ENCODE results near the gene MTCH2.
"Not testable (repeated sequence)": the region's sequence is repeated elsewhere in the genome, so short reads cannot be mapped to it uniquely, and the experiment has no call there.

MTCH2 gene

DNA sequence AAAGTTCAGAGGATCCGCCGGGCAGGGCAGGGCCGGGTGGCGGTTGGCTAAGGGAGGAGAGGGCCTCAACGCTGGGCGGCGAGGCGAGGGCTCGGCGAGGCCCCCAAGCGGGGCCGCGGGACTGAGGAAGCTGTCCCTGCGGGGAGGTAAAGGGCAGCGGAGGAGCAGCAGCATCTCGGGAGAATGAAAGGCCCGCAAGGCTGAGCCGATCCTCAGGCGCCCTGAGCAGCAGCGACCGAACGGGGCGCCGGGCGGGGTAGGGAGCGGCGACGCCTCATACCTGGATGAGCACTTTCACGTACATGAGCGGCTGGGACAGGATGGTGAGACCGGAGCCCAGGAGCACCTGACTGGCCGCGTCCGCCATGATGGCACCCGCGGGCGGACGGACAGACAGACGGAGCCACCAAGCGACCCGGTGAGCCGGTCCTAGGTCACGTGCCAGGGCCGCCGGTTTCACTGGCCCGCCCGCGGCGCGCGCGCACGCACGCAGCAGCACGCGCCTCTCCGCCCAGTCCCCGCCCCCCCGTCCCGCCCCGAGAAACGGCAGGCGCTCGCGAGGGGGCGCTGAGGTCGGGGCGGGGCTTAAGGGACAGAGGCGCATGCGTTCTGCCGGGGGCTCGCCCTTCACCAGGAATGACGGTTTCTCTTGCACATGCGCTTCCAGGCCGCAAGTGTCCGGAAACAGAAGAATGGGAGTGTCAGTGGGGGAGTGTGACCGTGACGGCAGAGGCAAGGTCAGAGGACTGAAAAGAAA lies at the start of gene MTCH2:
Gene MTCH2 (minus strand): TSS at position 461 of the 757 bp plus-strand sequence. CDS start 94 bp downstream, at position 367.
- peak; percentile 23 for TF ChIP-seq CTCF (IDR thresholded peaks at IDR 0.05; ENCODE audit: insufficient read depth, low read depth, low read length, missing control alignments)
- DNase-seq (ENCODE audit: low read depth) = peak; percentile 99
- peak within 1 kb of the TSS; percentile 92 for H3K4me3 ChIP-seq (ENCODE audit: low read depth, low read length)

DNA sequence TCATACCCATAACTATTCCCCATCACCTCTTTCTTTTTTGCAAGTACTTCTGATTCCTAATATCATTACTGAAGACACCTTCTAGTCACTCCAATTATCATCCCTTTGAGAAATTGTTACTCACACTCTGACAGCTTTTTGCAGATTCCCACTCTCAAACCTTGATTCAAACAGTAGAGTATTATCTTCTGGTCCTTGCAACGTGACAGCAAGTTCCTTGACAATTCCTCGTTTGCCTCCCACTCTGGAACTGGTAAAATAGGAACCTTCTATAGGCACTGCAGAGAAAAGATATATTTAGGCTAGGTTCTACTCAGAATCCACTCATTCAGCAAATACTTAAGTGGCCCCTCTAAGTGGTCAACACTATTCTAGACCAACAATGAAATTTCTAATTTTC lies 49.6 kb upstream of the MTCH2 start:
- no peak overlapping the region for H3K4me3 ChIP-seq (ENCODE audit: low read depth, low read length)
- DNase-seq (ENCODE audit: low read depth) = no peak
- no peak for TF ChIP-seq CTCF (IDR thresholded peaks at IDR 0.05; ENCODE audit: insufficient read depth, low read depth, low read length, missing control alignments)

GRCh38 chr11:47689480-47689879 lies 47.1 kb upstream of the MTCH2 start:
- DNase-seq (ENCODE audit: low read depth) = no peak
- H3K4me3 ChIP-seq (ENCODE audit: low read depth, low read length) = no peak overlapping the region
- TF ChIP-seq CTCF (IDR thresholded peaks at IDR 0.05; ENCODE audit: insufficient read depth, low read depth, low read length, missing control alignments) = no peak

- TF ChIP-seq CTCF (IDR thresholded peaks at IDR 0.05; ENCODE audit: insufficient read depth, low read depth, low read length, missing control alignments) = no peak
- no peak overlapping the region for H3K4me3 ChIP-seq (ENCODE audit: low read depth, low read length)
- no peak for DNase-seq (ENCODE audit: low read depth)
Measured at GRCh38 chr11:47688991-47689390, 46.6 kb upstream of the MTCH2 start.

DNA sequence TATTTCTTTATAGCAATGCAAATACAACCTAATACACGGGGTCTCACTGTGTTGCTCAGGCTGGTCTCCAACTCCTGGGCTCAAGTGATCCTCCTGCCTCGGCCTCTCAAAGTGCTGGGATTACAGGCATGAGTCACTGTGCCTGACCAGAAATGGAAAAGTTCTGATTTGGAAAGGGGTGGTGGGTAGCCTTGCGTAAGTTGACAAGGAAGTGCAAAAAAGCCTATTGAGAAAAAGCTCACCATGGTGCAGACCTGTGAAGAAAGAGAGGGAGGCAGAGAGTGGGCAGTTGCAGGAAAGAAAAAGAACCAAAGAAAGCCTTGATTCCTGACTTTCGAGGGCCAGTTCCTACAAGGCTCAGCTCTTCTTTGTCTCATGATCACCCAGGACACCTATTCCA lies 45.8 kb upstream of the MTCH2 start:
- no peak overlapping the region for H3K4me3 ChIP-seq (ENCODE audit: low read depth, low read length)
- no peak for TF ChIP-seq CTCF (IDR thresholded peaks at IDR 0.05; ENCODE audit: insufficient read depth, low read depth, low read length, missing control alignments)
- no peak for DNase-seq (ENCODE audit: low read depth)

- H3K4me3 ChIP-seq (ENCODE audit: low read depth, low read length); DNase-seq (ENCODE audit: low read depth): not testable (repeated sequence)
Measured at GRCh38 chr11:47686704-47687103, 44.3 kb upstream of the MTCH2 start.

GRCh38 chr11:47686151-47686550 lies 43.8 kb upstream of the MTCH2 start:
- no peak for DNase-seq (ENCODE audit: low read depth)
- H3K4me3 ChIP-seq (ENCODE audit: low read depth, low read length) = no peak overlapping the region
- no peak for TF ChIP-seq CTCF (IDR thresholded peaks at IDR 0.05; ENCODE audit: insufficient read depth, low read depth, low read length, missing control alignments)

Data from GM12865 (cell line).